Breast epithelium (tissue), 4 donors: ENCODE measurements around the gene EEF1A2. TPM values are rescaled to one million over a fixed set of nuclear protein-coding genes. Genes with fewer than 3 reads are reported as not detected.

Source experiments
- DNase-seq, 2 donors: peaks; one replicate each; pipeline ENCODE4 v3.0.0-alpha.2; 2019; ENCODE audit warnings: low spot score in 2 of 2
- H3K27ac ChIP-seq, 2 donors: fragments of 200-600 bp; sonication (generic) in 1 of 2; one replicate each; pipeline ENCODE4 v1.5.1; 2016 to 2019; ENCODE audit warnings: mild to moderate bottlenecking in 1 of 2
- H3K27me3 ChIP-seq, 2 donors: fragments of 200-600 bp; sonication (generic) in 1 of 2; one replicate each; pipeline versions ENCODE4 v1.5.1 to v1.6.0; 2017 to 2019; ENCODE audit warnings: control low read depth in 1 of 2, mild to moderate bottlenecking in 1 of 2
- H3K36me3 ChIP-seq: fragments of 200-600 bp; one replicate; pipeline ENCODE4 v1.5.1; 2019
- H3K4me1 ChIP-seq, 2 donors: fragments of 200-600 bp; sonication (generic); one replicate each; pipeline ENCODE4 v1.5.1; 2016 to 2019; ENCODE audit warnings: control low read depth in 1 of 2
- H3K4me3 ChIP-seq, 3 donors: fragments of 200-600 bp; sonication (generic); 1 replicate in 2 of 3; 2 replicates in 1 of 3; pipeline ENCODE4 v1.5.1; 2016 to 2019; ENCODE audit warnings: mild to moderate bottlenecking in 3 of 3, moderate library complexity in 2 of 3
- H3K9me3 ChIP-seq, 2 donors: fragments of 200-600 bp; sonication (generic) in 1 of 2; one replicate each; pipeline ENCODE4 v1.5.1; 2016 to 2019; ENCODE audit warnings: control low read depth in 1 of 2
- POLR2A ChIP-seq: fragments of 450-650 bp; IDR thresholded peaks from one replicate; pipeline ENCODE4 v1.6.1; 2016; ENCODE audit warnings: antibody characterized with exemption, mild to moderate bottlenecking, moderate library complexity
- POLR2AphosphoS5 ChIP-seq, 3 donors: sonication (generic); formaldehyde crosslinking; IDR thresholded peaks; one replicate each; pipeline ENCODE4 v1.6.1; 2017; ENCODE audit warnings: antibody characterized with exemption in 3 of 3
- intact Hi-C: fragments of 100-400 bp; cut with DNase I; formaldehyde crosslinking; loops from one replicate; pipeline ENCODE4 v1.15.1; 2023; ENCODE audit warnings: low total_unique reads
- total RNA-seq, 3 donors: library from RNA; depleted of rRNA; stranded (reverse); fragments of >200 nt; gene quantifications; one replicate each; pipeline ENCODE4 v1.1.0, GENCODE V29; 2016
- TF ChIP-seq, protein P1 (sequence below), 3 donors: fragments of 450-650 bp; IDR thresholded peaks; one replicate each; pipeline ENCODE4 v1.5.1; 2016 to 2017; ENCODE audit warnings: antibody characterized with exemption in 3 of 3, mild to moderate bottlenecking in 3 of 3, moderate library complexity in 3 of 3

Gene EEF1A2
- total RNA-seq, 3 donors from 2014 or later, result 0.48 to 20.6 (median 4.8) TPM

DNA sequence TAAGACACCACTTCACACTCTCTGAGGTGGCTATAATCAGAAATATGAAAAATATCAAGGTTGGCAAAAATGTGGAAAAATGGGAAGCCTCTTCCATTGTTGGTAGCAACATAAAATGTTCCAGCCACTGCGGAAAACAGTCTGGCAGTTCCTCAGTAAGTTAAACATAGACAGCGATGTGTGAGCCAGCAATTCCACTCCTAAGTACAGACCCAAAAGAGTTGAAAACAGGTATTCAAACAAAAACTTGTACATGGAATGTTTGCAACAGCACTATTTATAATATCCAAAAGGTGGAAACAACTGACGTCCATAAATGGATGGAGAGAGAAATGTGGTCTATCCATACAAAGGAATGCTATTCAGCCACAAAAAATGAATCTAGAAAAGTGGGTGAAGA lies 14.3 kb upstream of the EEF1A2 start:
- Histone ChIP-seq H3K9me3 (no peaks in the 10 kb centered on the region), H3K27me3 (peaks cover 0 to 12% of the 10 kb centered on the region in 2 donors), H3K27ac (no peak overlapping the region), H3K4me1 (no peaks in the 10 kb centered on the region), H3K4me3 (no peak overlapping the region), H3K36me3 (no peaks in the 10 kb centered on the region)
- no peak for DNase-seq
- TF ChIP-seq POLR2AphosphoS5 (IDR thresholded peaks at IDR 0.05) (no peak), POLR2A (no peak)
- TF ChIP-seq, protein P1, sequence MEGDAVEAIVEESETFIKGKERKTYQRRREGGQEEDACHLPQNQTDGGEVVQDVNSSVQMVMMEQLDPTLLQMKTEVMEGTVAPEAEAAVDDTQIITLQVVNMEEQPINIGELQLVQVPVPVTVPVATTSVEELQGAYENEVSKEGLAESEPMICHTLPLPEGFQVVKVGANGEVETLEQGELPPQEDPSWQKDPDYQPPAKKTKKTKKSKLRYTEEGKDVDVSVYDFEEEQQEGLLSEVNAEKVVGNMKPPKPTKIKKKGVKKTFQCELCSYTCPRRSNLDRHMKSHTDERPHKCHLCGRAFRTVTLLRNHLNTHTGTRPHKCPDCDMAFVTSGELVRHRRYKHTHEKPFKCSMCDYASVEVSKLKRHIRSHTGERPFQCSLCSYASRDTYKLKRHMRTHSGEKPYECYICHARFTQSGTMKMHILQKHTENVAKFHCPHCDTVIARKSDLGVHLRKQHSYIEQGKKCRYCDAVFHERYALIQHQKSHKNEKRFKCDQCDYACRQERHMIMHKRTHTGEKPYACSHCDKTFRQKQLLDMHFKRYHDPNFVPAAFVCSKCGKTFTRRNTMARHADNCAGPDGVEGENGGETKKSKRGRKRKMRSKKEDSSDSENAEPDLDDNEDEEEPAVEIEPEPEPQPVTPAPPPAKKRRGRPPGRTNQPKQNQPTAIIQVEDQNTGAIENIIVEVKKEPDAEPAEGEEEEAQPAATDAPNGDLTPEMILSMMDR (IDR thresholded peaks at IDR 0.05), result no peak
- intact Hi-C loops, result no loop called here

DNA sequence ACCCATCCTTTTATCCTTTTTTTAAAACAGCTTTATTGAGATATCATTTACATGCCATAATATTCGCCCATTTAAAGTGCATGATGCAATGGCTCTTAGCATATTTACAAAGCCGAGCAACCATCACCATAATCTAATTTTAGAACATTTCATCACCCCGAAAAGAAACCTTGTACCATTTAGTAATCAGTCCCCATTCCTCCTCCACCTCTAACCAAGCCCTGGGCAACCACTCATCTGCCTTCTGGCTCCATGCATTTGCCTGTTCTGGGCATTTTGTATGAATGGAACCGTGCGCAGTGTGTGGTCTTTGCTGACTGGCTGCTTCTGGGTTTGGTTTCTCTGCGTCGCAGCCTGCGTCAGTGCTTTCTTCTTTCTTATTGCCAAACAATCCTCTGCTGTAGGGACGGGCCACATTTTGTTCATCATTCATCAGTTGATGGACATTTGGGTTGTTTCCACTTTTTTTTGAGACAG lies 10.2 kb upstream of the EEF1A2 start:
- H3K9me3 ChIP-seq, result peaks cover 18% of the 10 kb centered on the region in 2 donors
- no peak overlapping the region for H3K27ac ChIP-seq
- intact Hi-C loops, result no loop called here
- TF ChIP-seq, protein P1 (IDR thresholded peaks at IDR 0.05), result no peak
- no peak for TF ChIP-seq POLR2A
- TF ChIP-seq POLR2AphosphoS5 (IDR thresholded peaks at IDR 0.05), result no peak
- no peak for DNase-seq
- no peaks in the 10 kb centered on the region for H3K4me1 ChIP-seq
- peaks cover 0 to 34% of the 10 kb centered on the region in 2 donors for H3K27me3 ChIP-seq
- H3K4me3 ChIP-seq, result no peak overlapping the region
- no peaks in the 10 kb centered on the region for H3K36me3 ChIP-seq

GRCh38 chr20:63508072-63508768 lies 9.3 kb upstream of the EEF1A2 start:
- Histone ChIP-seq H3K36me3 (no peaks in the 10 kb centered on the region), H3K27ac (no peak overlapping the region), H3K27me3 (peaks cover 0 to 38% of the 10 kb centered on the region in 2 donors), H3K4me3 (no peak overlapping the region), H3K9me3 (peaks cover 18 to 24% of the 10 kb centered on the region in 2 donors), H3K4me1 (no peaks in the 10 kb centered on the region)
- intact Hi-C loops, result no loop called here
- no peak for TF ChIP-seq POLR2A
- TF ChIP-seq, protein P1 (IDR thresholded peaks at IDR 0.05), result no peak
- no peak for TF ChIP-seq POLR2AphosphoS5 (IDR thresholded peaks at IDR 0.05)
- no peak for DNase-seq

DNA sequence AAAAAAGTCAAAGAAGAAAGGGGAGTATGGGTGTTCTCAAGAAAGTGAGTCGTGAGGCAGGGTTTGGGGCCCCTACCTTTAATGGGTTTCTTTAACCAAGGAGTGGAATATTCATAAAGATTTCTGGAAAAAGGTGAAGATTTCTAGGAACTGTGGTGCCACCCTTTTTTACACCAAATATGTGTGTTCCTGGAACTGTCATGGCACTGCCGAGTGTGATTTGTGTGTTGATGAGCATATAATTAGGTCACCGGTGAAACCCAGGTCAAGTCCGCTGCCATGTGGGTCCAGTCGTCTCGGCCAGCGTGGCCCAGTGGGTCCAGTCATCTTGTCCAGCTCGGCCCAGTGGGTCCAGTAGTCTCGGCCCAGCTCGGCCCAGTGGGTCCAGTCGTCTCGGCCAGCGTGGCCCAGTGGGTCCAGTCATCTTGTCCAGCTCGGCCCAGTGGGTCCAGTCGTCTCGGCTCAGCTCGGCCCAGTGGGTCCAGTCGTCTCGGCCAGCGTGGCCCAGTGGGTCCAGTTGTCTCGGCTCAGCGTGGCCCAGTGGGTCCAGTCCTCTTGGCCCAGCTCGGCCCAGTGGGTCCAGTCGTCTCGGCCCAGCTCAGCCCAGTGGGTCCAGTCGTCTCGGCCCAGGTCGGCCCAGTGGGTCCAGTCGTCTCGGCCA lies 8.3 kb upstream of the EEF1A2 start:
- intact Hi-C loops, result no loop called here
- H3K27me3 ChIP-seq, result peaks cover 0 to 47% of the 10 kb centered on the region in 2 donors
- DNase-seq, result no peak
- peaks cover 18 to 24% of the 10 kb centered on the region in 2 donors for H3K9me3 ChIP-seq
- H3K27ac ChIP-seq, result no peak overlapping the region
- H3K4me1 ChIP-seq, result no peaks in the 10 kb centered on the region
- H3K36me3 ChIP-seq, result no peaks in the 10 kb centered on the region
- H3K4me3 ChIP-seq, result no peak overlapping the region
- TF ChIP-seq POLR2AphosphoS5 (IDR thresholded peaks at IDR 0.05), result no peak
- TF ChIP-seq POLR2A, result no peak
- TF ChIP-seq, protein P1 (IDR thresholded peaks at IDR 0.05), result no peak

DNA sequence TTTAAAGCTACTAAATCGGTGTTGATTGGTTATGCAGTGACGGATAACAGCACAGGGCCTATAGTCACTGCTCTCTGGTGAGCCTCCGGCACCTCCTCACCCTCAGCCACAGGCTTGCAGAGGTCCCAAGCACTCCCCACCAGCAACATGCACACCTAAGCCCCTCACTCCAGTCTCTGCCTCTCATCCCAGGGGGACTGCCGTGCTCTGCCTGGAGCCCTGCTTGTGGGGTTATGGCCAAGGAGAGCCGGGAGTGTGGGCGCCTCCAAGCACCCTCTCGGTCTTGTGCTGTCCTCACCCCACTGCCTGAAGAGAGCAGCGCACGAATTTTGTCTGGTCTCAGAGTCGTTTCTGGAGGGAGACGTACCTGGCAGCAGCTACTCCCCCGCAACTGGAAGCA lies 6.8 kb upstream of the EEF1A2 start:
- Histone ChIP-seq H3K27me3 (peaks cover 0 to 61% of the 10 kb centered on the region in 2 donors), H3K4me3 (no peak overlapping the region), H3K9me3 (peaks cover 18 to 24% of the 10 kb centered on the region in 2 donors), H3K4me1 (no peaks in the 10 kb centered on the region), H3K27ac (no peak overlapping the region), H3K36me3 (no peaks in the 10 kb centered on the region)
- intact Hi-C loops, result no loop called here
- TF ChIP-seq POLR2A, result no peak
- no peak for TF ChIP-seq POLR2AphosphoS5 (IDR thresholded peaks at IDR 0.05)
- TF ChIP-seq, protein P1 (IDR thresholded peaks at IDR 0.05), result no peak
- no peak for DNase-seq
